Endothelial cell of umbilical vein (primary cell): ENCODE results near the gene C17orf100. TPM values are rescaled to one million over a fixed set of nuclear protein-coding genes. Genes with fewer than 3 reads are reported as not detected.

ENCODE experiments used
- BruUV-seq: library from RNA; stranded (reverse); fragments of 400-500 nt; replicated peaks from 2 replicates; lab custom pipeline; 2021; lab: Mats Ljungman, UMichigan
- CTCF ChIA-PET: fragments of 300-600, 350-600 bp; sonication (Branson Sonifier 250); formaldehyde crosslinking; loops from one replicate; lab custom pipeline; 2021; ENCODE audit warnings: antibody characterized with exemption, inconsistent platforms; lab: Charles Lee
- POLR2A ChIA-PET: fragments of 300-600, 350-600 bp; sonication (Branson Sonifier 250); formaldehyde crosslinking; loops from one replicate; lab custom pipeline; 2021; ENCODE audit warnings: antibody characterized with exemption, inconsistent platforms; lab: Charles Lee
- DNase-seq: peaks from one replicate; pipeline ENCODE4 v3.0.0-alpha.2; 2011; ENCODE audit warnings: low read depth, low spot score
- FAIRE-seq: peaks from 2 replicates; lab custom pipeline; 2011; peaks lifted over from hg19 to GRCh38; lab: Jason Lieb, UNC
- H2AFZ ChIP-seq: 2 replicates; pipeline ENCODE4 v1.6.0; 2012; ENCODE audit warnings: low read depth, low read length, control low read depth, inconsistent platforms
- H3K27ac ChIP-seq: 2 replicates; pipeline ENCODE4 v1.5.1; 2011; ENCODE audit warnings: low read depth, mild to moderate bottlenecking, control low read depth, low read length, moderate library complexity; ENCODE audit not compliant: insufficient read depth
- H3K27me3 ChIP-seq, 2 experiments: 2 replicates each; pipeline versions ENCODE4 v1.6.0 to v1.6.1; 2011; ENCODE audit warnings: low read length in 2 of 2, mixed read lengths in 1 of 2; ENCODE audit not compliant: control insufficient read depth in 2 of 2, insufficient read depth in 2 of 2
- H3K36me3 ChIP-seq, 2 experiments: 2 replicates in 1 of 2; 3 replicates in 1 of 2; pipeline ENCODE4 v1.5.1; 2011; ENCODE audit warnings: low read length in 2 of 2, mild to moderate bottlenecking in 1 of 2, moderate library complexity in 1 of 2; ENCODE audit not compliant: control insufficient read depth in 2 of 2, insufficient read depth in 2 of 2; ENCODE audit errors: extremely low read depth in 1 of 2
- H3K4me1 ChIP-seq: 3 replicates; pipeline ENCODE4 v1.5.1; 2011; ENCODE audit warnings: mild to moderate bottlenecking, low read length; ENCODE audit not compliant: control insufficient read depth, insufficient read depth; ENCODE audit errors: extremely low read depth
- H3K4me2 ChIP-seq: 2 replicates; pipeline ENCODE4 v1.6.1; 2011; ENCODE audit warnings: low read length, control low read depth, mixed read lengths; ENCODE audit not compliant: insufficient read depth
- H3K4me3 ChIP-seq, 3 experiments: fragments of 200-600 bp in 1 of 3; sonication (generic), shearing (Covaris generic) in 1 of 3; replicated peaks in 1 of 3; 2 replicates each; pipeline ENCODE4 v1.5.1; 2011 to 2016; ENCODE audit warnings: control low read depth in 3 of 3, low read length in 3 of 3, mild to moderate bottlenecking in 2 of 3, inconsistent platforms in 1 of 3, low read depth in 1 of 3, moderate library complexity in 1 of 3; ENCODE audit not compliant: insufficient read depth in 1 of 3
- H3K79me2 ChIP-seq: 2 replicates; pipeline ENCODE4 v1.6.0; 2012; ENCODE audit warnings: low read length, inconsistent platforms; ENCODE audit not compliant: control insufficient read depth, insufficient read depth
- H3K9ac ChIP-seq: replicated peaks from 2 replicates; pipeline ENCODE3; 2011; ENCODE audit warnings: low read length, control low read depth; ENCODE audit not compliant: insufficient read depth; ENCODE audit errors: extremely low read depth
- H3K9me1 ChIP-seq: replicated peaks from 3 replicates; pipeline ENCODE4 v1.6.0; 2011; ENCODE audit warnings: mild to moderate bottlenecking, low read length; ENCODE audit not compliant: control insufficient read depth, insufficient read depth; ENCODE audit errors: extremely low read depth
- H3K9me3 ChIP-seq: replicated peaks from 2 replicates; pipeline ENCODE4 v1.5.1; 2012; ENCODE audit warnings: low read length, inconsistent platforms; ENCODE audit not compliant: control insufficient read depth, insufficient read depth
- H4K20me1 ChIP-seq: replicated peaks from 2 replicates; pipeline ENCODE3; 2011; ENCODE audit warnings: mild to moderate bottlenecking, low read length; ENCODE audit not compliant: control insufficient read depth, insufficient read depth; ENCODE audit errors: extremely low read depth
- CTCF ChIP-seq, 2 donors: IDR thresholded peaks; 1 replicate in 1 of 2; 2 replicates in 1 of 2; pipeline ENCODE4 v1.5.1; 2011; ENCODE audit warnings: low read length in 2 of 2, mild to moderate bottlenecking in 2 of 2, moderate library complexity in 2 of 2, control low read depth in 1 of 2, inconsistent platforms in 1 of 2, low read depth in 1 of 2; ENCODE audit not compliant: insufficient read depth in 1 of 2; ENCODE audit errors: extremely low read depth in 1 of 2
- FOS ChIP-seq: IDR thresholded peaks from 2 replicates; pipeline ENCODE4 v1.6.1; 2011; ENCODE audit warnings: mild to moderate bottlenecking, low read length, moderate library complexity, borderline replicate concordance; ENCODE audit not compliant: insufficient read depth
- GATA2 ChIP-seq: IDR thresholded peaks from 2 replicates; pipeline ENCODE4 v1.7.0; 2011; ENCODE audit warnings: low read depth, mild to moderate bottlenecking, moderate library complexity, mixed read lengths, low read length; ENCODE audit not compliant: insufficient read length, insufficient read depth
- MAX ChIP-seq: IDR thresholded peaks from 2 replicates; pipeline ENCODE4 v1.6.1; 2011; ENCODE audit not compliant: insufficient read depth, insufficient read length
- MYC ChIP-seq: IDR thresholded peaks from one replicate; pipeline ENCODE4 v1.6.1; 2011; ENCODE audit warnings: mild to moderate bottlenecking, low read depth, low read length
- POLR2A ChIP-seq: IDR thresholded peaks from 2 replicates; pipeline ENCODE4 v1.6.1; 2012; ENCODE audit warnings: low read depth, mild to moderate bottlenecking, control low read depth, low read length
- POLR2AphosphoS5 ChIP-seq: IDR thresholded peaks from 2 replicates; pipeline ENCODE4 v1.6.1; 2012; ENCODE audit warnings: low read depth, mild to moderate bottlenecking, control low read depth, low read length, moderate library complexity; ENCODE audit not compliant: insufficient read depth
- dilution Hi-C: fragments of 300-500 bp; cut with MboI; formaldehyde crosslinking; loops from one replicate; pipeline ENCODE4 v1.15.0; 2019; ENCODE audit warnings: low sequenced_read_pairs; ENCODE audit not compliant: extremely low pct_ligation_motif_present
- intact Hi-C: fragments of 100-400 bp; cut with micrococcal nuclease; formaldehyde crosslinking; loops from one replicate; pipeline ENCODE4 v1.10.0; 2022
- polyA plus RNA-seq, 4 experiments: library from polyadenylated mRNA; depleted of rRNA in 3 of 4; stranded (reverse) in 3 of 4; unstranded in 1 of 4; fragments of >200 nt; gene quantifications; 2 replicates each; pipeline versions ENCODE4 v1.2.1 to v1.2.3, GENCODE V29; 2011 to 2012; ENCODE audit warnings: missing spikeins in 1 of 4
- total RNA-seq: library from RNA; stranded (reverse); gene quantifications from 2 replicates; pipeline ENCODE4 v1.2.3, GENCODE V29; 2021

The C17orf100 gene
- total and polyA plus RNA-seq, 2 donors (not counting 3 experiments of a cell fraction or from before 2014, with no cell fraction given): 0.99 to 1.4 TPM

GRCh38 chr17:6603744-6604325 is 47.7 kb upstream of the C17orf100 start:
- FAIRE-seq: no peak
- H3K27ac ChIP-seq: no peak overlapping the region
- H3K36me3 ChIP-seq: peaks cover 23 to 29% of the 10 kb centered on the region in 2 experiments

More at GRCh38 chr17:6603744-6604325, 47.7 kb upstream of the C17orf100 start:
- no TSS peak for BruUV-seq
- H3K9me1 ChIP-seq: no peaks in the 10 kb centered on the region
- intact Hi-C loops: no loop called here
- POLR2A ChIA-PET: no interaction called here
- no peak overlapping the region for H2AFZ ChIP-seq
- no peaks in the 10 kb centered on the region for H3K9me3 ChIP-seq
- H3K79me2 ChIP-seq: no peaks in the 10 kb centered on the region
- TF ChIP-seq MYC: no peak
- no peak for TF ChIP-seq MAX
- no peak for TF ChIP-seq GATA2
- TF ChIP-seq POLR2A: no peak
- no peak for TF ChIP-seq POLR2AphosphoS5
- no peak for TF ChIP-seq FOS
- no peak for TF ChIP-seq CTCF (IDR thresholded peaks at IDR 0.05; ENCODE audit: extremely low read depth in 1 of 2, insufficient read depth in 1 of 2, low read depth in 1 of 2, low read length in 2 of 2)
- no peak overlapping the region for H3K9ac ChIP-seq
- dilution Hi-C loops: no loop called here
- H3K4me3 ChIP-seq: no peak overlapping the region
- H3K4me1 ChIP-seq: no peaks in the 10 kb centered on the region
- H4K20me1 ChIP-seq: no peaks in the 10 kb centered on the region
- H3K27me3 ChIP-seq: no peaks in the 10 kb centered on the region
- peak; percentile 31 for DNase-seq
- CTCF ChIA-PET: no interaction called here
- no peak overlapping the region for H3K4me2 ChIP-seq
